ENCODE measurements around the gene CCDC120.

CCDC120 gene

DNA sequence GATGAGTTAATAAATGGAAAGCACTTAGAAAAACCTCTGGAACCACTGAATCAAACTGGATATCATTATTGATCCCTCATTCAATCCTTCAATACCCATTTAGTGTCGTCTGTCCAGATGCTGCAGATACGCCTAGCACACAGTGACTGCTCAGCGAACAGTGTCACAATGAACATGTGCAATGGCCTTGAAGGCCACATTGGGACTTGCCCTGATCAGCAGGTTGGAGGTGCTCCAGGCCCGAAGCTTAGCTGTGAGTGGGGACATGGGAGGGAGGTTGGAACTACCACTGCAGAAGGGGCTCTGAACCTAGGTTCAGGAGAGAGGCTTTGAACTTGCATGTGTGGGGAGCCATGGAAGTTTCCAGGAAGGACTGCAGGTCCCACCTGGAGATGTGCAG, 47.5 kb downstream of the CCDC120 start:
- no peak overlapping the region for H3K23ac ChIP-seq (ENCODE audit: low read length)
- no peak overlapping the region for H3K27ac ChIP-seq (ENCODE audit: low read depth, low read length)
- no peak overlapping the region for H2BK12ac ChIP-seq (ENCODE audit: low read length)
- H4K91ac ChIP-seq (ENCODE audit: low read depth, low read length): no peak overlapping the region
- H3K36me3 ChIP-seq (ENCODE audit: control insufficient read depth in 1 of 2, insufficient read depth in 2 of 2, low read length in 2 of 2): peaks cover 6 to 11% of the 10 kb centered on the region in 2 experiments
- no peak overlapping the region for H3K4me2 ChIP-seq (ENCODE audit: low read length)
- H3K79me1 ChIP-seq (ENCODE audit: low read length): peaks cover 2% of the 10 kb centered on the region
- no peaks in the 10 kb centered on the region for H3K27me3 ChIP-seq (ENCODE audit: insufficient read depth, low read length)
- H2AFZ ChIP-seq (ENCODE audit: insufficient read depth, low read length, poor library complexity): no peak overlapping the region
- no peak overlapping the region for H2BK120ac ChIP-seq (ENCODE audit: insufficient read depth, low read length, poor library complexity)
- no peak overlapping the region for H4K12ac ChIP-seq (ENCODE audit: low read depth, low read length)
- no peak overlapping the region for H3K4me3 ChIP-seq (ENCODE audit: low read depth, low read length)
- no peak overlapping the region for H3K4ac ChIP-seq (ENCODE audit: low read depth, low read length)
- H2BK5ac ChIP-seq (ENCODE audit: low read depth, low read length, poor library complexity): no peak overlapping the region
- no peak for DNase-seq
- no peak overlapping the region for H3K14ac ChIP-seq (ENCODE audit: low read length)
- H3K9ac ChIP-seq (ENCODE audit: low read length): no peak overlapping the region
- H3K9me3 ChIP-seq (ENCODE audit: insufficient read depth, low read depth, low read length): no peaks in the 10 kb centered on the region
- H3K4me1 ChIP-seq (ENCODE audit: control insufficient read depth in 1 of 2, insufficient read depth in 2 of 2, low read length in 2 of 2): peaks cover 0 to 2% of the 10 kb centered on the region in 2 experiments
- no peak overlapping the region for H2AK5ac ChIP-seq (ENCODE audit: low read length)
- no peaks in the 10 kb centered on the region for H3K79me2 ChIP-seq (ENCODE audit: control insufficient read depth, insufficient read depth, low read length, poor library complexity)
- no peak overlapping the region for H3K18ac ChIP-seq (ENCODE audit: low read length)
- WGBS (ENCODE audit: extremely low coverage, insufficient coverage, insufficient read length): no CpG with 5 or more reads among the region's 4 CpGs
- H4K8ac ChIP-seq (ENCODE audit: low read depth, low read length): no peak overlapping the region

DNA sequence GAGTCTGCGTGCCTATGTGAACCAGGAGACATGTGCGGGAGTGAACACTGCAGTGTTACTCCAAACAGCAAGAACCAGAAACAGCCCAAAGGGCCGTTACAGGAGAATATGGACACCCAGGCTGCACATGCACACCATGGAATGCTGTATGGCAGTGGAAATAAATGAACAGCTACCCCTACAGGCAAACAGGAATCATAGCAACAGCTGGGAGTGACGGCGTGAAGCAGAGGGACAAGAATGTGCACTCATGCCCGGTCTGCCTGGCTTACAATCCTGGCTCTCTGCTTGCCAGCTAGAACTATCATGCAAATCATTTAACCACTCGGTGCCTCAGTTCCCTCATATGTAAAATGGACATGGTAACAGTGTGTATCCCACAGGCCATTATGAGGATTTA, 48.1 kb downstream of the CCDC120 start:
- H3K4me1 ChIP-seq (ENCODE audit: control insufficient read depth in 1 of 2, insufficient read depth in 2 of 2, low read length in 2 of 2): no peaks in the 10 kb centered on the region
- H3K14ac ChIP-seq (ENCODE audit: low read length): no peak overlapping the region
- WGBS (ENCODE audit: extremely low coverage, insufficient coverage, insufficient read length): no CpG with 5 or more reads among the region's 7 CpGs
- no peak overlapping the region for H2BK120ac ChIP-seq (ENCODE audit: insufficient read depth, low read length, poor library complexity)
- peaks cover 8 to 15% of the 10 kb centered on the region in 2 experiments for H3K36me3 ChIP-seq (ENCODE audit: control insufficient read depth in 1 of 2, insufficient read depth in 2 of 2, low read length in 2 of 2)
- H3K23ac ChIP-seq (ENCODE audit: low read length): no peak overlapping the region
- no peaks in the 10 kb centered on the region for H3K79me1 ChIP-seq (ENCODE audit: low read length)
- H3K27ac ChIP-seq (ENCODE audit: low read depth, low read length): no peak overlapping the region
- no peak overlapping the region for H3K18ac ChIP-seq (ENCODE audit: low read length)
- no peak overlapping the region for H3K4me3 ChIP-seq (ENCODE audit: low read depth, low read length)
- no peak overlapping the region for H4K8ac ChIP-seq (ENCODE audit: low read depth, low read length)
- H2BK12ac ChIP-seq (ENCODE audit: low read length): no peak overlapping the region
- H2AK5ac ChIP-seq (ENCODE audit: low read length): no peak overlapping the region
- no peak overlapping the region for H3K4me2 ChIP-seq (ENCODE audit: low read length)
- no peak overlapping the region for H3K4ac ChIP-seq (ENCODE audit: low read depth, low read length)
- H2AFZ ChIP-seq (ENCODE audit: insufficient read depth, low read length, poor library complexity): no peak overlapping the region
- H3K9me3 ChIP-seq (ENCODE audit: insufficient read depth, low read depth, low read length): no peaks in the 10 kb centered on the region
- peak; percentile 20 to 60 for DNase-seq
- no peak overlapping the region for H4K12ac ChIP-seq (ENCODE audit: low read depth, low read length)
- no peaks in the 10 kb centered on the region for H3K27me3 ChIP-seq (ENCODE audit: insufficient read depth, low read length)
- H4K91ac ChIP-seq (ENCODE audit: low read depth, low read length): no peak overlapping the region
- no peaks in the 10 kb centered on the region for H3K79me2 ChIP-seq (ENCODE audit: control insufficient read depth, insufficient read depth, low read length, poor library complexity)
- no peak overlapping the region for H3K9ac ChIP-seq (ENCODE audit: low read length)
- no peak overlapping the region for H2BK5ac ChIP-seq (ENCODE audit: low read depth, low read length, poor library complexity)

GRCh38 chrX:49108641-49109040, 49.8 kb downstream of the CCDC120 start:
- Histone ChIP-seq H3K79me1 (ENCODE audit: low read length) (no peaks in the 10 kb centered on the region), H3K4me2 (ENCODE audit: low read length) (no peak overlapping the region), H4K8ac (ENCODE audit: low read depth, low read length) (no peak overlapping the region), H3K14ac (ENCODE audit: low read length) (no peak overlapping the region), H2BK5ac (ENCODE audit: low read depth, low read length, poor library complexity) (no peak overlapping the region), H3K79me2 (ENCODE audit: control insufficient read depth, insufficient read depth, low read length, poor library complexity) (no peaks in the 10 kb centered on the region), H3K18ac (ENCODE audit: low read length) (no peak overlapping the region), H3K23ac (ENCODE audit: low read length) (no peak overlapping the region), H4K91ac (ENCODE audit: low read depth, low read length) (no peak overlapping the region), H2AFZ (ENCODE audit: insufficient read depth, low read length, poor library complexity) (no peak overlapping the region), H3K4me1 (ENCODE audit: control insufficient read depth in 1 of 2, insufficient read depth in 2 of 2, low read length in 2 of 2) (no peaks in the 10 kb centered on the region), H2BK12ac (ENCODE audit: low read length) (no peak overlapping the region), H2AK5ac (ENCODE audit: low read length) (no peak overlapping the region), H3K9ac (ENCODE audit: low read length) (no peak overlapping the region), H4K12ac (ENCODE audit: low read depth, low read length) (no peak overlapping the region), H3K27me3 (ENCODE audit: insufficient read depth, low read length) (no peaks in the 10 kb centered on the region), H3K27ac (ENCODE audit: low read depth, low read length) (no peak overlapping the region), H2BK120ac (ENCODE audit: insufficient read depth, low read length, poor library complexity) (no peak overlapping the region), H3K4ac (ENCODE audit: low read depth, low read length) (no peak overlapping the region), H3K4me3 (ENCODE audit: low read depth, low read length) (no peak overlapping the region), H3K9me3 (ENCODE audit: insufficient read depth, low read depth, low read length) (no peaks in the 10 kb centered on the region), H3K36me3 (ENCODE audit: control insufficient read depth in 1 of 2, insufficient read depth in 2 of 2, low read length in 2 of 2) (peaks cover 17 to 24% of the 10 kb centered on the region in 2 experiments)
- no peak for DNase-seq
- WGBS (ENCODE audit: extremely low coverage, insufficient coverage, insufficient read length): no CpG with 5 or more reads among the region's 2 CpGs

DNA sequence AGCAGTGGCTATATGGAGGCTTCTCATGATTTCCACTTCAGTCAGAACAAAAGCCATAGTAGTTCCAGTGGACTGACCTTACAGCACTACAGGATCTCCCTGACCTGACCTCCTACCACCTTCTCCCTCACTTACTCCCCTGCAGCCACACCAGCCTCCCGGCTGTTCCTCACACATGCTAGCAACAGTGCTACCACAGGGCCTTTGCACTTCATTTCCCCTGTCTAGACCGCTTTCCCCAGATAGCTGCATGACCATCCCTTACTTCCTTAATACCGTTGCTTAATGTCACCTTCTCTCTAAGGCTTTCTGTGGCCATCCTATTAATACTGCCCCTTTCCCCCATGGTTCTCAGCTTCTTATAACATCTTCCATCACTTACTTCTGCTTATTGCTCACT, 51.6 kb downstream of the CCDC120 start:
- Histone ChIP-seq H3K79me1 (ENCODE audit: low read length) (no peaks in the 10 kb centered on the region), H2BK12ac (ENCODE audit: low read length) (no peak overlapping the region), H3K79me2 (ENCODE audit: control insufficient read depth, insufficient read depth, low read length, poor library complexity) (no peaks in the 10 kb centered on the region), H3K4me2 (ENCODE audit: low read length) (no peak overlapping the region), H3K4ac (ENCODE audit: low read depth, low read length) (no peak overlapping the region), H3K14ac (ENCODE audit: low read length) (no peak overlapping the region), H2AFZ (ENCODE audit: insufficient read depth, low read length, poor library complexity) (no peak overlapping the region), H2AK5ac (ENCODE audit: low read length) (no peak overlapping the region), H4K91ac (ENCODE audit: low read depth, low read length) (no peak overlapping the region), H3K4me1 (ENCODE audit: control insufficient read depth in 1 of 2, insufficient read depth in 2 of 2, low read length in 2 of 2) (no peaks in the 10 kb centered on the region), H3K4me3 (ENCODE audit: low read depth, low read length) (no peak overlapping the region), H2BK120ac (ENCODE audit: insufficient read depth, low read length, poor library complexity) (no peak overlapping the region), H3K9me3 (ENCODE audit: insufficient read depth, low read depth, low read length) (no peaks in the 10 kb centered on the region), H4K8ac (ENCODE audit: low read depth, low read length) (no peak overlapping the region), H3K27ac (ENCODE audit: low read depth, low read length) (no peak overlapping the region), H3K18ac (ENCODE audit: low read length) (no peak overlapping the region), H4K12ac (ENCODE audit: low read depth, low read length) (no peak overlapping the region), H3K9ac (ENCODE audit: low read length) (no peak overlapping the region), H2BK5ac (ENCODE audit: low read depth, low read length, poor library complexity) (no peak overlapping the region), H3K27me3 (ENCODE audit: insufficient read depth, low read length) (no peaks in the 10 kb centered on the region), H3K23ac (ENCODE audit: low read length) (no peak overlapping the region), H3K36me3 (ENCODE audit: control insufficient read depth in 1 of 2, insufficient read depth in 2 of 2, low read length in 2 of 2) (peaks cover 23 to 31% of the 10 kb centered on the region in 2 experiments)
- no peak for DNase-seq
- no CpG with 5 or more reads among the region's 3 CpGs for WGBS (ENCODE audit: extremely low coverage, insufficient coverage, insufficient read length)

Data from trophoblast cell (in vitro differentiated cells and primary cell).